Measurements from ENCODE around the gene MESD. TPM values are rescaled to one million over a fixed set of nuclear protein-coding genes. Genes with fewer than 3 reads are reported as not detected.
"Not testable (repeated sequence)": the region's sequence is repeated elsewhere in the genome, so short reads cannot be mapped to it uniquely, and the experiment has no call there.

The MESD gene
- total RNA-seq, 1 donor: 20.7 TPM

GRCh38 chr15:80967451-80967850 lies 22.2 kb downstream of the MESD start:
- DNase-seq (ENCODE audit: low read depth in 2 of 3, low spot score in 2 of 3): no peak

GRCh38 chr15:80966431-80967197 lies 23.0 kb downstream of the MESD start:
- DNase-seq (ENCODE audit: low read depth in 2 of 3, low spot score in 2 of 3): no peak

- not testable (repeated sequence) for DNase-seq (ENCODE audit: low read depth in 2 of 3, low spot score in 2 of 3)
Observed at GRCh38 chr15:80965454-80965853, 24.2 kb downstream of the MESD start.

- DNase-seq (ENCODE audit: low read depth in 2 of 3, low spot score in 2 of 3): no peak
Observed at GRCh38 chr15:80958818-80959495, 30.7 kb downstream of the MESD start.

GRCh38 chr15:80957976-80958375 lies 31.6 kb downstream of the MESD start:
- DNase-seq (ENCODE audit: low read depth in 2 of 3, low spot score in 2 of 3): no peak

GRCh38 chr15:80957556-80957955 lies 32.1 kb downstream of the MESD start:
- no peak for DNase-seq (ENCODE audit: low read depth in 2 of 3, low spot score in 2 of 3)

GRCh38 chr15:80955571-80956452 lies 33.8 kb downstream of the MESD start:
- peak in 2 of 3 donors; percentile 46 to 56 for DNase-seq (ENCODE audit: low read depth in 2 of 3, low spot score in 2 of 3)

- no peak for DNase-seq (ENCODE audit: low read depth in 2 of 3, low spot score in 2 of 3)
Observed at GRCh38 chr15:80953953-80954778, 35.5 kb downstream of the MESD start.

GRCh38 chr15:80953001-80953952 lies 36.3 kb downstream of the MESD start:
- DNase-seq (ENCODE audit: low read depth in 2 of 3, low spot score in 2 of 3): no peak

GRCh38 chr15:80951941-80952340 lies 37.7 kb downstream of the MESD start:
- DNase-seq (ENCODE audit: low read depth in 2 of 3, low spot score in 2 of 3): no peak

- DNase-seq (ENCODE audit: low read depth in 2 of 3, low spot score in 2 of 3): no peak
Observed at GRCh38 chr15:80950291-80951078, 39.1 kb downstream of the MESD start.

- no peak for DNase-seq (ENCODE audit: low read depth in 2 of 3, low spot score in 2 of 3)
Observed at GRCh38 chr15:80949756-80950155, 39.9 kb downstream of the MESD start.

- DNase-seq (ENCODE audit: low read depth in 2 of 3, low spot score in 2 of 3): no peak
Observed at GRCh38 chr15:80948651-80949292, 40.8 kb downstream of the MESD start.

GRCh38 chr15:80946576-80946975 lies 43.0 kb downstream of the MESD start:
- no peak for DNase-seq (ENCODE audit: low read depth in 2 of 3, low spot score in 2 of 3)

- no peak for DNase-seq (ENCODE audit: low read depth in 2 of 3, low spot score in 2 of 3)
Observed at GRCh38 chr15:80945605-80946004, 44.0 kb downstream of the MESD start.

- DNase-seq (ENCODE audit: low read depth in 2 of 3, low spot score in 2 of 3): no peak
Observed at GRCh38 chr15:80944818-80945217, 44.8 kb downstream of the MESD start.

- DNase-seq (ENCODE audit: low read depth in 2 of 3, low spot score in 2 of 3): no peak
Observed at GRCh38 chr15:80942746-80943565, 46.7 kb downstream of the MESD start.

Data from hematopoietic multipotent progenitor cell (in vitro differentiated cells).